ENCODE results near the gene C1QTNF6. TPM values are rescaled to one million over a fixed set of nuclear protein-coding genes. Genes with fewer than 3 reads are reported as not detected.
A peak's percentile ranks its signal among the peaks of the same experiment; 100 is the strongest.

The C1QTNF6 gene
- total RNA-seq, 3 donors from 2014 or later: 8.9 to 22.5 (median 13.3) TPM

DNA sequence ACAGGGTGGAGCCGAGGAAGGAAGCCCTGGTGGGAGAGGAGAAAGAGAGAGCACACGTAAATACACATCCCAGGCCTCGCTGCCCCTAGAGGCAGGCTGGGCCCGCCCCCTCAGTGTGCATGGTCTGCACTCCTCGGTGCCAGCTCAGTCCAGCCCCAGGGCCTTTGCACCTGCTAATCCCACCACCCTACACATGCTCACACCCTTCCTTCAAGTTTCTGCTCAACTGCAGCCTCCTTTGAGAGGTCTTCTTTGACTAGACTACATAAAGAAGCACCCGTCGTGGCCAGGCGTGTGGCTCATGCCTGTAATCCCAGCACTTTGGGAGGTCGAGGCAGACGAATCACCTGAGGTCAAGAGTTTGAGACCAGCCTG lies 43.9 kb downstream of the C1QTNF6 start:
- no peaks in the 10 kb centered on the region for H3K36me3 ChIP-seq (ENCODE audit: low read depth)
- intact Hi-C loops (cut with DNase I, micrococcal nuclease): no loop called here
- H3K9me3 ChIP-seq: no peaks in the 10 kb centered on the region
- TF ChIP-seq, protein P1, sequence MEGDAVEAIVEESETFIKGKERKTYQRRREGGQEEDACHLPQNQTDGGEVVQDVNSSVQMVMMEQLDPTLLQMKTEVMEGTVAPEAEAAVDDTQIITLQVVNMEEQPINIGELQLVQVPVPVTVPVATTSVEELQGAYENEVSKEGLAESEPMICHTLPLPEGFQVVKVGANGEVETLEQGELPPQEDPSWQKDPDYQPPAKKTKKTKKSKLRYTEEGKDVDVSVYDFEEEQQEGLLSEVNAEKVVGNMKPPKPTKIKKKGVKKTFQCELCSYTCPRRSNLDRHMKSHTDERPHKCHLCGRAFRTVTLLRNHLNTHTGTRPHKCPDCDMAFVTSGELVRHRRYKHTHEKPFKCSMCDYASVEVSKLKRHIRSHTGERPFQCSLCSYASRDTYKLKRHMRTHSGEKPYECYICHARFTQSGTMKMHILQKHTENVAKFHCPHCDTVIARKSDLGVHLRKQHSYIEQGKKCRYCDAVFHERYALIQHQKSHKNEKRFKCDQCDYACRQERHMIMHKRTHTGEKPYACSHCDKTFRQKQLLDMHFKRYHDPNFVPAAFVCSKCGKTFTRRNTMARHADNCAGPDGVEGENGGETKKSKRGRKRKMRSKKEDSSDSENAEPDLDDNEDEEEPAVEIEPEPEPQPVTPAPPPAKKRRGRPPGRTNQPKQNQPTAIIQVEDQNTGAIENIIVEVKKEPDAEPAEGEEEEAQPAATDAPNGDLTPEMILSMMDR (IDR thresholded peaks at IDR 0.05): no peak
- peaks cover 4% of the 10 kb centered on the region for H3K4me1 ChIP-seq (ENCODE audit: low read depth)
- no peak overlapping the region for H3K4me3 ChIP-seq
- ATAC-seq: no peak
- peak in 1 of 3 donors; percentile 17 for DNase-seq

DNA sequence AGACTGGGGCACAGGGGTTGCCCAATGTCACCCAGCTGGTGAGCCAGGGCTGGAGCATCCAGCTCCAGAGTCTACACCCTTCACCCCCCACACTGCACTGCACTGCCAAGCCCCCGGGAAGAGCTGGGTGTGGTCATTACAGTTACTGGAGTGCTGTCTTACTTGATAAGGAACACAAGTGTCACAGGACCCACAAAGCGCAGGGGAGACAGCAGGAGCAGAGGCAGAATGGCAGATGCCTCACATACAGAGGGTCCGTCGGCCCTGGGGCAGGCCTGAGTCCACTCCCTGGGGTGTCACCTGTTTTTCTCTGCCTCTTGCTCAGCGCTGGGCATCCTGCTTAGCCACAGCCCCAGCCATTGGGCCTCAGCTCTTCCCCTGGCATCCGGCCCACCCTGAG lies 46.1 kb downstream of the C1QTNF6 start:
- DNase-seq: no peak
- Histone ChIP-seq H3K36me3 (ENCODE audit: low read depth) (no peaks in the 10 kb centered on the region), H3K9me3 (no peaks in the 10 kb centered on the region), H3K4me1 (ENCODE audit: low read depth) (peaks cover 4% of the 10 kb centered on the region), H3K4me3 (no peak overlapping the region)
- TF ChIP-seq, protein P1 (IDR thresholded peaks at IDR 0.05): no peak
- intact Hi-C loops (cut with DNase I, micrococcal nuclease): no loop called here
- ATAC-seq: no peak

DNA sequence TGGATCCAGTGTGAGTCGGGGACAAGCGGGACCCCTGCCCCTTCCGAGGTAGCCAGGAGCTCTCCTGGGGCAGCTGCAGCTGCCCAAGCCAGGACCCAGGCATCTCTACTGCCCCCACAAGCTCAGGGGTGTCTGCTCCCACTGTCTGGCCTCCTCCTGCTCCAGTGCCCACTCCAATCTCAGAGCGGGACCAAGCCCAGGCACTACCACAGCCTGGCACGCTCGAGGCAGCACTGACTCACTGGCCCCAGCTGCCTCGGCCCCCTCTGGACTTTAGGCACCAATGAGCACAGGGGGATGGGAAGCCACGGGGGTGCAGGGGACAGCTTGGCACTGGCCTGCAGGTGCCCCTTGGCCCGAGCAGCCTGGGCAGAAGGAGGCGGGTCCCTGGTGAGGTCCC lies 46.6 kb downstream of the C1QTNF6 start:
- ATAC-seq (no peak), DNase-seq (no peak)
- Histone ChIP-seq H3K4me1 (ENCODE audit: low read depth) (peaks cover 4% of the 10 kb centered on the region), H3K4me3 (no peak overlapping the region), H3K36me3 (ENCODE audit: low read depth) (no peaks in the 10 kb centered on the region), H3K9me3 (no peaks in the 10 kb centered on the region)
- TF ChIP-seq, protein P1 (IDR thresholded peaks at IDR 0.05): no peak
- intact Hi-C loops (cut with DNase I, micrococcal nuclease): no loop called here

DNA sequence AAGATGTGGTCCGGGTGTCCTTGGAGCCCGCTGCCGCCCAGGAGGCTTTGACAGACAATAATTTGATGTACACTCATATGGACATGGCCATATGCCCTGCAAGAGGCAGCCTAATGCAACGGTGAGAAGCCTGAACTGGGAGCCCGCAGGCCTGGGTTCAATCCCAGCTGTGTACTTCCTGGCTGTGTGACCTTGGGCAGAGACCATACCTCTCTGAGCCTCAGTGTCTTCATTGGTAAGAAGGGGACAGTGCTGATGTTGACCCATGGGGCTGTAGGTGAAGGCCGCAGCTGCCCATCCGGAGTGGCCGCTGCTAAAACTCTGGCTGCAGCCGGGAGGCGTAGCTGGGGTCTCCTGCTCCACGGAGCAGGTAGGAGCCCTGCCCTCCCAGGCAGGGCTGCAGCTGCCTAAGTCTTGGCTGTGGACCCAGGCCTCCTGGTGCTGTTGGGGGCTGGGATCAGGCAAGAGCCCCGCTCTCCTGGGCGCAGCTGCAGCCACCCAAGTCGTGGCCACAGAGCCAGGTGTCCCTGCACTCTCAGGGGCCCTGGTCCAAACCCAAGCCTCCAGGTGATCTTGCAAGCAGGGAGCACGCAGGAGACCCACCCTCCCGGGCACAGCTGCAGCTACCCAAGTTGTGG lies 47.2 kb downstream of the C1QTNF6 start:
- Histone ChIP-seq H3K4me1 (ENCODE audit: low read depth) (no peaks in the 10 kb centered on the region), H3K36me3 (ENCODE audit: low read depth) (no peaks in the 10 kb centered on the region), H3K9me3 (no peaks in the 10 kb centered on the region), H3K4me3 (no peak overlapping the region)
- TF ChIP-seq, protein P1 (IDR thresholded peaks at IDR 0.05): no peak
- DNase-seq (no peak), ATAC-seq (no peak)
- intact Hi-C loops (cut with DNase I, micrococcal nuclease): no loop called here

DNA sequence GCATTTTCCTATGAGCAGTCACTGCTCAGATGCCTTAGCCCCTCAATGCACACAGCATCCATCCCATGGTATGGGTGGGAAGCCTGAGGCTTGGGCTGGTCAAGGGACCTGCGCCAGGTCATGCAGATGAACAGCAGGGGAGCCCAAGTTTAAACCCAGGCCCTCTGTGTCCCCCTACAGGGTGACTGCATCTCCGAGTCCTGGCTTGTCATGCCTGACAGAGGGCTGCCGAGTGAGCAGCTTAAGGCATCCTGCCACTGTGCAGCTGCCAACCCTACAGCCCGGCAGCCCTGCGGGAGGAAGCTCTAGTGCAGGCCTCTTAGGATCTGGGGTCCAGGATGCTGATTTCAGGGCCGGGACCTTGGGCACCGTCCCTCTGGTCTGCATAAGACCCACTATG lies 48.3 kb downstream of the C1QTNF6 start:
- TF ChIP-seq, protein P1 (IDR thresholded peaks at IDR 0.05): no peak
- Histone ChIP-seq H3K36me3 (ENCODE audit: low read depth) (no peaks in the 10 kb centered on the region), H3K4me1 (ENCODE audit: low read depth) (no peaks in the 10 kb centered on the region), H3K4me3 (no peak overlapping the region), H3K9me3 (no peaks in the 10 kb centered on the region)
- no peak for DNase-seq
- no peak for ATAC-seq
- intact Hi-C loops (cut with DNase I, micrococcal nuclease): no loop called here

Data from mucosa of descending colon (tissue), 3 donors.